Activated CD8-positive, alpha-beta memory T cell treated with anti-CD3 and anti-CD28 coated beads for 1 hour (primary cell): Measurements from ENCODE around the gene RALGAPA1.
"Not testable (repeated sequence)": the region's sequence is repeated elsewhere in the genome, so short reads cannot be mapped to it uniquely, and the experiment has no call there.

Source experiments
- DNase-seq, 2 donors: peaks; one replicate each; pipeline ENCODE4 v3.0.0-alpha.2; 2020; ENCODE audit warnings: low read depth in 1 of 2; ENCODE audit errors: extremely low read depth in 1 of 2

RALGAPA1 gene

DNA sequence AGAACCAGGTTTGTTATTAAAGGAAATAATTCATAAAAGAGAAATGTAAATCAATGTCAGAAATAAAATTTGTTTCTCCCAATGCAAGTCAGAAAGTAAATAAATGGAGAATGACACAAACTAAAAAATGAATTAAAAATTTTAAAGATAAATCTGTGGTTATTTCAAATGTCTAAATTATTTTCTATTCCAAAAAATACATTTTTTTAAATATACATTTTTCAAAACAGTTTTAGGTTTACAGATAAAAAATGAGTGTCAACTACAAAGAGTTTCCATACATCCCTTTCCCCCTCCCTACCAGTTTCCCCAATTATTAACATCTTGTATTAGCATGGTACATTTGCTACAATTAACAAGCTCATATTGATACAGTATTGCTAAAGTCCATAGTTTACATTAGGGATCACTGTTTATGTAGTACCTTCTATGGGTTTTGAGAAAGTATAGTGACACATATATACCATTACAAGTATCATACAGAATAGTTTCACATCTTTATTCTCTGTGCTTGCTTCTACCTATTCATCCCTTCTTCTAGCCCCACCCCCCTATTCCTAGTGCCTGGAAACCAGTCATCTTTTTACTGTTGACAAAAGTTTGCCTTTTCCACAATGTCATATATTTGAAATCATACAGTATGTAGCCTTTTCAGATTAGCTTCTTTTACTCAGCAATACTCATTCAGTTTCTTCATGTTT is 104.2 kb downstream of the RALGAPA1 start:
- no peak for DNase-seq

DNA sequence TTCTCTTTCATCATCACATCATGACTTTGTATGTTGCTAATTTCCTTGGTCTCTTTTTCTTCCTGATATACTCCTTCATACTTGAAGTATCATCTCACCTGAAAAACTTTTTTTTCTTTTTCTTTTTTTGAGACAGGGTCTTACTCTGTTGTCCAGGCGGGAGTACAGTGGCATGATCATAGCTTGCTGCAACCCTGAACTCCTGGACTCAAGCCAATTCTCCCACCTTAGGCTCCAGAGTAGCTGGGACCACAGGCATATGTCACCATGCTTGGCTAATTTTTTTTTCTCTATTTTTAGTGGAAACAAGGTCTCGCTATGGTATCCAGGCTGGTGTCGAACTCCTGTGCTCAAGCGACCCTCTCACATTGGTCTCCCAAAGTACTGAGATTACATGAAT is 107.6 kb downstream of the RALGAPA1 start:
- no peak for DNase-seq

GRCh38 chr14:35699791-35700444 is 109.2 kb downstream of the RALGAPA1 start:
- DNase-seq: no peak

GRCh38 chr14:35696575-35696974 is 112.5 kb downstream of the RALGAPA1 start:
- DNase-seq: no peak

DNA sequence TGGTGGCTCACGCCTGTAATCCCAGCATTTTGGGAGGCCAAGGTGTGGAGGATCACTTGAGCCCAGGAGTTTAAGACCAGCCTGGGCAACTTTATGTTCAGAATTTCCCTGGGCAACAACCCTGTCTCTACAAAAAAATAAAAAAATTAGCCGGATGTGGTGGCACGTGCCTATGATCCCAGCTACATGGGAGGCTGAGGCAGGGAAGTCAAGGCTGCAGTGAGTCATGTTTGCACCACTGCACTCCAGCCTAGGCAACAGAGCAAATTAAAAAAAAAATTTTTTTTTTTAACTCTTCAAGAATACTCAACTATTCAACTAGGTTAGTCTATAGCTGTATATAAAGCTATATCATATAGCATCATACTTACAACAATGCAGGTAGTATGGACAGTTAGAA is 113.0 kb downstream of the RALGAPA1 start:
- no peak for DNase-seq

GRCh38 chr14:35695647-35696046 is 113.4 kb downstream of the RALGAPA1 start:
- DNase-seq: no peak

DNA sequence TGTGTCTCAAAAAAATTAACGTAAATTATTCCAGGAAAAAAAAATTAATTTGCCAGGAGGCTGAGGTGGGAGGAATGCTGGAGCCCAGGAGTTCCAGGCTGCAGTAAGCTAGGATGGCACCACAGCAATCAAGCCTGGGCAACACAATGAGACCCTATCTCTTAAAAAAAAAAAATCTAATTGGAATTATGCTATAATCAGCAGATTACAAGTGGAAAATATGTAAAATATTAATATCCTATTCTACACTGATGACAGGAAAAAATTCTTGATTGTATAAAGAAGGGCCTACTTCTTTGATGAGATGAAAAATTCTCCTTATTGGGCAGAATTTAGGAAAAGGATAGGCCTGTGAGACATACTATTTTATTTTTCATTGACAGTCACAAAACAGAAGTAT is 114.0 kb downstream of the RALGAPA1 start:
- DNase-seq: no peak

DNA sequence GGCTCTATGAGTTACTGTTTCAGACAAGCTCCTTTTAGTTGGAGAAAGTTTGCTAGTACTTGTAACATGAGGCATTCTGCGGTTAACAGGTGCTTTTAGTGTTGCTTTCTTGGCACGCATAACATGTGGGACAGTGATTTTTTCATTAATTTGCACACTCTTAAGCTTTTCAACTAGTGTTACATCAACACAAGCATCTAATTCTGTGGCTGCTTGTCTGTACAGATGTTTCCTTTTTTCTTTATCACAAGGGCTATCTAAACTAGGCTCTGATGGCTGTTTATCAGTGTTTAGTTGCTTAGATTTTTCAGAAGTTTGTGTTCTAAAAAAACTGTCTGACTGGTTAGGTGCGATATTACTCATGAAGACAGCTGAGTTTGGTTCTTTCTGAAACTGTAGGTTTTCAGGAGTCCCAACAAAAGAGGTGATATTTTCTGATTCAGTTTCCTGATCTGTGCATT is 120.1 kb downstream of the RALGAPA1 start:
- no peak for DNase-seq

GRCh38 chr14:35688126-35688826 is 120.8 kb downstream of the RALGAPA1 start:
- no peak for DNase-seq

- DNase-seq: no peak
These were observed 121.7 kb downstream of the RALGAPA1 start for GRCh38 chr14:35687335-35687939.

DNA sequence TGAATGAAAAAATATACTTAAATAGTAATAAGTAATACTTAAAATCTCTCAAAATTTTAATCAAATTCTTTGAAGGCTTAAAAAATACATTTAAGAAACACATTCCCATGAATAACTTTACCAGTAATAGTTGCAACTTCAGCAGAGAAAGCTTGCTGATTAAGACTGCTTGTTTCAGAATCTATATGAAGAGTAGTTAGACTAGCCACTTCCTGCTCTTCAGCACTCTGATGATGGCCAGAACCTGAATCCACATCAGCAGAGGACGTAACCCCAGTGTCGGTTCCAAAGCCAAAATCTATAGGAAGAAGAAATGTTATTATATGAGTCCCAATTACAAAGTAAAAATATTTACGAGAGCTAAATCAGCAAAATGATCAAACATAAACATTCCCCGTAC is 125.4 kb downstream of the RALGAPA1 start:
- DNase-seq: not testable (repeated sequence)

GRCh38 chr14:35682802-35683201 is 126.3 kb downstream of the RALGAPA1 start:
- no peak for DNase-seq

DNA sequence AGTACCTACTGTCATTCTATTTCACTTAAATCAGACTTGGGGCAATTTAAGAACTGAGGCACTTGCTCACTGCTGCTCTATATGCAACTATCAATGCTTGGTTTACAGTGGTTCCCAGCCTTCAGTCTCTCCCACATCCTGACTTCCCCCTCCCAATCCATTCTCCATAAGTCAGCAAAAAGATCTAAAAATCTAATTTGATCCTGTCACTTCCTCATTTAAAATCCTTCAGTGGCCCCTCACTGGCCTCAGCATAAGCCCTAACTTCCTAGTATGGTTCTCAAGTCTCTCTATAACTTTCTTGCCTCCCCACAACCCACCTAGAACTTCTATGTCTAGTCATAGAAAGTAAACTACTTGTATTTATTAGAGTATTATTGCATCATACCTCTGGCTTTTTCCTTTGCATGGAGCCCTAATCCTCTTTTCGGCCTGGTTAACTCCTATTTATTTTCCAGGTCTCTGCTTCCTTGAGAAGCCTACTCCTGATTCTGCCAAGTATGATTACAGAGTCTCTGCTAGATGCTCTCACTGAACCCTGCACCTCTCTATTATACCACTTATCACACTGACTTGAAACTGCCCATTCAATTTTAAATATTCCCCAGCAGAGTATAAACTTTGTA is 130.6 kb downstream of the RALGAPA1 start:
- DNase-seq: no peak

DNA sequence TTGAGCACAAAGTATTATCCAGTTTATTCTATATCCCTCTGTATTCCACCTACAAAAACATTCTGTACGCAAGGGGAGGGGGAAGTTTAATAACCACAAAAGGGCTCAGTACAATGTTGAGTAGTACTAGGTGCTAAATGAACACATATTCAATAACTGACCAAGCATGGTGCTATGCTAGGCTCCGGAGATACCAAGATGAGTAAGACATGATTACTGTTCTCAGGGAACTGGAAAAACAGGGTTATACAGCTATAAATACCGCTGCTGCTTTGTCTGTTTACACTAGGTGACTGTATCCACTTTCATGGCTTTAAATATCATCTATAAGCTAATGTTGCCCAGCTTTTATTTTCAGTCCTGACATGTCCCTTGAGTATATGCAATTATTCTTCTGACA is 139.3 kb downstream of the RALGAPA1 start:
- DNase-seq: no peak

GRCh38 chr14:35666429-35667043 is 142.6 kb downstream of the RALGAPA1 start:
- no peak for DNase-seq

- no peak for DNase-seq
These were observed 147.2 kb downstream of the RALGAPA1 start for GRCh38 chr14:35661875-35662274.

DNA sequence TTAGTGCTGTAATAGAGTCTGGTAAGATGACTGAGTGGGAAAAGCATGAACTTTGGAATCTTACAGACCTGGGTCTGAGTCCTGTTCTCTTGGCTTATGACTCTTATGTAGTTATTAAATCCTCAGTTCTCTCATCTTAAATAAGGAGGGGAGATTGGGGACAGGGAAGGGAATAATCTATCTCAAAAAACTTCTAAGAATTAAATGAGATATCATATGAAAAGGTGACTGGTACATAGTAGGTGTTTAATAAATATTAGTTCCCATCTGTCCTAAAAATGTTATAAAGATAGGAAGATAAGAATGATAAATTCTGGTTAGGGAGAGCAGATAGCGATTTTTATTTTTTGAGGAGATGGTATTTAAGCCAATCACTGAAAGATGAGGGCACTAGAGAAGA is 156.1 kb downstream of the RALGAPA1 start:
- no peak for DNase-seq

- DNase-seq: no peak
These were observed 165.6 kb downstream of the RALGAPA1 start for GRCh38 chr14:35643513-35643912.

DNA sequence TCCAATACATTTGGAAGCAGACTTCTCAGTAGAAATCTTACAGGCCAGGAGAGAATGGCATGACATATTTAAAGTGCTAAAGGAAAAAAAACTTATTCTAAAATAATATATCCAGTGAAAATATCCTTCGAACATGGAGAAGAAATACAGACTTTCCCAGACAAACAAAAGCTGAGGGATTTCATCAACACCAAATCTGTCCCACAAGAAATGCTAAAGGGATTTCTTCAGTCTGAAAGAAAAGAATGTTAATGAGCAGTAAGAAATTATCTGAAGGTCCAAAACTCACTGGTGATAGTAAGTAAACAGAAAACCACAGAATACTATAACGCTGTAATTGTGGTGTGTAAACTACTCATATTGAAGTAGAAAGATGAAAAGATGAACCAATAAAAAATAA is 171.2 kb downstream of the RALGAPA1 start:
- DNase-seq: no peak

DNA sequence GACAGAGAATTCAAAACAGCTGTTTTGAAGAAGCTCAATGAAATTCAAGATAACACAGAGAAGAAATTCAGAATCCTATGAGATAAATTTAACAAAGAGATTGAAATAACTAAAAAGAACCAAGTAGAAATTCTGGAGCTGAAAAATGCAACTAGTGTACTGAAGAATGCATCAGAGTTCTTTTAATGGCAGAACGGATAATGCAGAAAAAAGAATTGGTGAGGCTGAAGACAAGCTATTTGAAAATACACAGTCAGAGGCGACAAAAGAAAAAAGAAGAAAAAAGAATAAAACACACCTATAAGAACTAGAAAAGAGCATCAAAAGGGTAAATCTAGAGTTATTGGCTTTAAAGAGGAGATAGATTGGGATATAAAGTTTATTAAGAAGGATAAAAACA is 171.8 kb downstream of the RALGAPA1 start:
- no peak for DNase-seq

GRCh38 chr14:35632676-35633075 is 176.4 kb downstream of the RALGAPA1 start:
- DNase-seq: no peak
